Panc1 (cell line): ENCODE measurements around the gene TRIM36. TPM values are rescaled to one million over a fixed set of nuclear protein-coding genes. Genes with fewer than 3 reads are reported as not detected.

Source experiments
- ATAC-seq: fragments of 200-7000 bp; cut with Tn5 transposase; 2 replicates; pipeline ENCODE4 v1.9.1; 2020; ENCODE audit warnings: mild to moderate bottlenecking, moderate library complexity
- BruUV-seq: library from RNA; stranded (reverse); fragments of 400-500 nt; replicated peaks from 2 replicates; lab custom pipeline; 2021; lab: Mats Ljungman, UMichigan
- CTCF ChIA-PET: fragments of 300-600 bp; sonication (Branson Sonifier 250); formaldehyde crosslinking; loops from one replicate; lab custom pipeline; 2022; ENCODE audit warnings: antibody characterized with exemption; lab: Charles Lee
- POLR2A ChIA-PET: fragments of 300-600 bp; sonication (Branson Sonifier 250); formaldehyde crosslinking; loops from one replicate; lab custom pipeline; 2022; ENCODE audit warnings: antibody characterized with exemption; lab: Charles Lee
- DNase-seq: peaks from one replicate; pipeline ENCODE4 v3.0.0-alpha.2; 2010; ENCODE audit warnings: low read depth, low spot score
- H3K27ac ChIP-seq: 2 replicates; pipeline ENCODE4 v1.5.1; 2011; ENCODE audit warnings: mild to moderate bottlenecking, low read length, inconsistent platforms
- H3K27me3 ChIP-seq: fragments of 200-500 bp; sonication (Bioruptor generic); 2 replicates; pipeline ENCODE4 v1.6.0; 2014; ENCODE audit warnings: low read length, inconsistent platforms; ENCODE audit not compliant: control insufficient read depth, insufficient read depth
- H3K36me3 ChIP-seq: fragments of 200-500 bp; sonication (Bioruptor generic); 2 replicates; pipeline ENCODE4 v1.5.1; 2014; ENCODE audit warnings: inconsistent platforms, mild to moderate bottlenecking, low read length, moderate library complexity; ENCODE audit not compliant: control insufficient read depth, insufficient read depth
- H3K4me1 ChIP-seq: 2 replicates; pipeline ENCODE4 v1.5.1; 2011; ENCODE audit warnings: inconsistent platforms, mild to moderate bottlenecking, low read length, moderate library complexity; ENCODE audit not compliant: control insufficient read depth, insufficient read depth
- H3K4me3 ChIP-seq, 2 experiments: 2 replicates each; pipeline ENCODE4 v1.5.1; 2011 to 2012; ENCODE audit warnings: low read depth in 2 of 2, low read length in 2 of 2, mild to moderate bottlenecking in 2 of 2, inconsistent platforms in 1 of 2, moderate library complexity in 1 of 2
- H3K9me3 ChIP-seq: fragments of 200-500 bp; sonication (Bioruptor generic); 2 replicates; pipeline ENCODE4 v1.5.1; 2014; ENCODE audit warnings: low read depth, mild to moderate bottlenecking, inconsistent platforms, low read length, moderate library complexity; ENCODE audit not compliant: control insufficient read depth, insufficient read depth
- CTCF ChIP-seq: fragments of 450-650 bp; IDR thresholded peaks from 2 replicates; pipeline ENCODE4 v1.5.1; 2017; ENCODE audit warnings: mild to moderate bottlenecking
- POLR2AphosphoS5 ChIP-seq: IDR thresholded peaks from 2 replicates; pipeline ENCODE4 v1.6.1; 2012; ENCODE audit warnings: mild to moderate bottlenecking, low read depth, low read length, moderate library complexity
- REST ChIP-seq, 2 experiments: IDR thresholded peaks; 2 replicates each; pipeline ENCODE4 v1.6.1; 2011 to 2012; ENCODE audit warnings: low read depth in 2 of 2, control low read depth in 1 of 2, low read length in 1 of 2, mild to moderate bottlenecking in 1 of 2, moderate library complexity in 1 of 2; ENCODE audit not compliant: insufficient read depth in 1 of 2
- SIN3A ChIP-seq: IDR thresholded peaks from 2 replicates; pipeline ENCODE4 v1.6.1; 2012; ENCODE audit warnings: low read depth, mild to moderate bottlenecking, low read length, moderate library complexity, borderline replicate concordance; ENCODE audit not compliant: insufficient read depth
- TCF7L2 ChIP-seq: IDR thresholded peaks from 2 replicates; pipeline ENCODE4 v1.6.1; 2011; ENCODE audit warnings: mild to moderate bottlenecking, low read depth, low read length, inconsistent platforms
- in situ Hi-C: cut with HindIII; loops from 2 replicates; pipeline ENCODE4 v1.10.0; 2016; ENCODE audit warnings: low sequenced_read_pairs, low pct_unique_long_range_greater_than_20kb
- intact Hi-C: fragments of 100-400 bp; cut with micrococcal nuclease; formaldehyde crosslinking; loops from one replicate; pipeline ENCODE4 v1.10.0; 2022; ENCODE audit not compliant: unreplicated experiment
- total RNA-seq: library from RNA; stranded (reverse); gene quantifications from one replicate; pipeline ENCODE4 v1.2.1, GENCODE V29; 2021; ENCODE audit not compliant: unreplicated experiment

TRIM36 gene
- total RNA-seq, 1 experiment from 2014 or later, result 1.6 TPM

- Histone ChIP-seq H3K27ac (no peak overlapping the region), H3K36me3 (peaks cover 2% of the 10 kb centered on the region; the same call in 1 of the 2 replicates), H3K4me3 (peak overlapping the region; percentile 40 to 60), H3K4me1 (no peaks in the 10 kb centered on the region; the same call in 1 of the 2 replicates), H3K9me3 (no peaks in the 10 kb centered on the region), H3K27me3 (peaks cover 37% of the 10 kb centered on the region)
- in situ Hi-C loops, result no loop called here
- ATAC-seq (peak; percentile 75), DNase-seq (no peak)
- TF ChIP-seq POLR2AphosphoS5, result no peak
- no peak for TF ChIP-seq CTCF
- no peak for TF ChIP-seq TCF7L2
- TF ChIP-seq REST (IDR thresholded peaks at IDR 0.05; ENCODE audit: insufficient read depth in 1 of 2, low read depth in 2 of 2, low read length in 1 of 2), result no peak
- no peak for TF ChIP-seq SIN3A
- no TSS peak for BruUV-seq
- CTCF ChIA-PET, result no interaction called here
- intact Hi-C loops, result no loop called here
- POLR2A ChIA-PET, result no interaction called here
Observed at GRCh38 chr5:115179394-115180164, 9.9 kb upstream of the TRIM36 start.

GRCh38 chr5:115179030-115179393 is 9.3 kb upstream of the TRIM36 start:
- peaks cover 37% of the 10 kb centered on the region for H3K27me3 ChIP-seq
- ChIA-PET CTCF (no interaction called here), POLR2A (no interaction called here)

More at GRCh38 chr5:115179030-115179393, 9.3 kb upstream of the TRIM36 start:
- BruUV-seq, result no TSS peak
- intact Hi-C loops (no loop called here), in situ Hi-C loops (no loop called here)
- Histone ChIP-seq H3K4me1 (no peaks in the 10 kb centered on the region; the same call in 1 of the 2 replicates), H3K9me3 (no peaks in the 10 kb centered on the region), H3K36me3 (peaks cover 2% of the 10 kb centered on the region; the same call in 1 of the 2 replicates), H3K27ac (no peak overlapping the region), H3K4me3 (no peak overlapping the region)
- no peak for TF ChIP-seq REST (IDR thresholded peaks at IDR 0.05; ENCODE audit: insufficient read depth in 1 of 2, low read depth in 2 of 2, low read length in 1 of 2)
- no peak for TF ChIP-seq POLR2AphosphoS5
- TF ChIP-seq TCF7L2, result no peak
- TF ChIP-seq SIN3A, result no peak
- no peak for TF ChIP-seq CTCF
- DNase-seq (no peak), ATAC-seq (no peak)
